Gastroesophageal sphincter (tissue), 4 donors: Measurements from ENCODE around the gene NOSIP. TPM values are rescaled to one million over a fixed set of nuclear protein-coding genes. Genes with fewer than 3 reads are reported as not detected.

ENCODE experiments used
- ATAC-seq: fragments of 150-250 bp; one replicate; pipeline ENCODE4 v1.9.1; 2016; ENCODE audit warnings: mild to moderate bottlenecking, moderate library complexity
- H3K27ac ChIP-seq, 4 donors: fragments of 200-600 bp; sonication (generic) in 3 of 4; 1 replicate in 3 of 4; 2 replicates in 1 of 4; pipeline ENCODE4 v1.5.1; 2016 to 2019
- H3K27me3 ChIP-seq: fragments of 200-600 bp; sonication (generic); one replicate; pipeline ENCODE4 v1.5.1; 2019
- H3K36me3 ChIP-seq, 2 donors: fragments of 200-600 bp; sonication (generic); one replicate each; pipeline ENCODE4 v1.5.1; 2019; ENCODE audit warnings: control low read depth in 1 of 2
- H3K4me1 ChIP-seq, 3 donors: fragments of 200-600 bp; sonication (generic); 1 replicate in 2 of 3; 2 replicates in 1 of 3; pipeline ENCODE4 v1.5.1; 2016 to 2019; ENCODE audit warnings: control low read depth in 2 of 3
- H3K4me3 ChIP-seq, 2 donors: fragments of 200-600 bp; sonication (generic); one replicate each; pipeline ENCODE4 v1.5.1; 2019; ENCODE audit warnings: mild to moderate bottlenecking in 1 of 2, moderate library complexity in 1 of 2
- H3K9me3 ChIP-seq, 3 donors: fragments of 200-600 bp; sonication (generic); one replicate each; pipeline ENCODE4 v1.5.1; 2017 to 2019; ENCODE audit warnings: control low read depth in 2 of 3
- CTCF ChIP-seq, 4 experiments: fragments of 200-600 bp in 2 of 4; fragments of 450-650 bp in 2 of 4; sonication (generic) in 1 of 4; IDR thresholded peaks; one replicate each; pipeline ENCODE4 v1.5.1; 2017 to 2019; ENCODE audit warnings: antibody characterized with exemption in 4 of 4, mild to moderate bottlenecking in 2 of 4, moderate library complexity in 2 of 4
- EP300 ChIP-seq: sonication (generic); formaldehyde crosslinking; IDR thresholded peaks from one replicate; pipeline ENCODE4 v1.6.1; 2017; ENCODE audit warnings: antibody characterized with exemption, mild to moderate bottlenecking
- POLR2A ChIP-seq, 2 donors: fragments of 450-650 bp; IDR thresholded peaks; one replicate each; pipeline ENCODE4 v1.6.1; 2017; ENCODE audit warnings: antibody characterized with exemption in 2 of 2, mild to moderate bottlenecking in 2 of 2, moderate library complexity in 1 of 2
- POLR2AphosphoS5 ChIP-seq: sonication (generic); formaldehyde crosslinking; IDR thresholded peaks from one replicate; pipeline ENCODE4 v1.6.1; 2017; ENCODE audit warnings: antibody characterized with exemption
- WGBS, 2 donors: methylation state at CpG; one replicate each; pipeline ENCODE4 v1.1.5; 2018; ENCODE audit warnings: low coverage in 1 of 2; 5-methylcytosine and 5-hydroxymethylcytosine counted together
- total RNA-seq, 4 donors: library from RNA; depleted of rRNA; stranded (reverse); fragments of >200 nt; gene quantifications; one replicate each; pipeline ENCODE4 v1.1.0, GENCODE V29; 2016

The NOSIP gene
- total RNA-seq, 4 donors from 2014 or later = 45.5 to 59.6 (median 51.8) TPM

DNA sequence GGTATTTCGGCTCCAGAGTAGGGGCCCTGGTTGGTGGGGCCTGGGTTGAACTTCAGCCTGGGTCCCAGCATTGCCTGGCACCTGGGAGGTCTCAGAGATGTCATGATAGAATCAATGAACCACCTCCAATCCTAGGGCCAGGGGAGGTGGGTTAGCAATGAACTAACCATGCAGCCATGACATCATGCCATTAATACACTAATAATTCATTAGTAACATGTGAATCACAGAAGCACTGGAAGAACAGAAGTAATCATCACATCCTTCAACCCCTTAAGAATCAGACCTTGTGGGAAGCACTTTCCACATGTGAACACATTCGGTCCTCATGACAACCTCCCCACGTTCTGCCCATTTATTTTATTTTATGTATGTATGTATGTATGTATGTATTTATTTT, 6.9 kb downstream of the NOSIP start:
- whole genome bisulfite sequencing, 2 donors = 59 to 71% methylated on average over 2 of the region's 3 CpGs

DNA sequence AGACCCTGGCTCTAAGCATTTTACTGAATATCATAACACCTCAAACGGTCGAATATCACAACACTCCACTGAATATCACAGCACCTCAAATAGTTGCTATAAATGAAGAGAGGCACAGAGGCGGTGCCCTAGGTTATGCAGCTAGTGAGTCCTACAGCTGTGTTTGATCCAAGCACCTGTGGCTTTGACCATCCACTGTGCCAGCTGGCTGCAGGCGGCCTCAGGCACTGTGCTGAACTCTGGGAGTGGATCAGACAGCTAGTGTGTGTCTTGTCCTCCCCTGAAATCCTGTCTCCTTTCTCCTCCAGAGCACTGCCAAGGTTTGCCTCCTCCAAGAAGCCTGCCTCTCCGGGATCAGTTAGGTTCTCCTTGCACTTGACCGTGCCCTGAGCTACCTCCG, 7.3 kb downstream of the NOSIP start:
- H3K4me3 ChIP-seq = no peak overlapping the region
- H3K27ac ChIP-seq = no peak overlapping the region
- WGBS, 2 donors = 85 to 100% methylated on average over 2 to 7 of the region's 7 CpGs
- H3K4me1 ChIP-seq = peaks cover 4 to 32% (median 10%) of the 10 kb centered on the region in 3 donors
- no peaks in the 10 kb centered on the region for H3K27me3 ChIP-seq
- H3K9me3 ChIP-seq = no peaks in the 10 kb centered on the region
- no peak for TF ChIP-seq EP300
- no peak for TF ChIP-seq CTCF (IDR thresholded peaks at IDR 0.05)
- TF ChIP-seq POLR2AphosphoS5 = no peak
- TF ChIP-seq POLR2A (IDR thresholded peaks at IDR 0.05) = no peak
- peaks cover 0 to 30% of the 10 kb centered on the region in 2 donors for H3K36me3 ChIP-seq
- no peak for ATAC-seq

More for the DNA sequence above, 6.9 kb downstream of the NOSIP start:
- Histone ChIP-seq H3K9me3 (no peaks in the 10 kb centered on the region), H3K4me1 (peaks cover 4 to 33% (median 10%) of the 10 kb centered on the region in 3 donors), H3K36me3 (peaks cover 0 to 30% of the 10 kb centered on the region in 2 donors), H3K27ac (no peak overlapping the region), H3K27me3 (no peaks in the 10 kb centered on the region), H3K4me3 (no peak overlapping the region)
- no peak for ATAC-seq
- TF ChIP-seq POLR2A (IDR thresholded peaks at IDR 0.05) = no peak
- TF ChIP-seq CTCF (IDR thresholded peaks at IDR 0.05) = no peak
- no peak for TF ChIP-seq POLR2AphosphoS5
- TF ChIP-seq EP300 = no peak

GRCh38 chr19:49570997-49571676, 9.2 kb downstream of the NOSIP start:
- peaks cover 0 to 26% of the 10 kb centered on the region in 2 donors for H3K36me3 ChIP-seq
- 66 to 79% methylated on average over 4 to 5 of the region's 11 CpGs for WGBS, 2 donors
- H3K27ac ChIP-seq = peak overlapping the region in 2 of 4 donors; percentile 39 to 40
- ATAC-seq = no peak
- no peaks in the 10 kb centered on the region for H3K9me3 ChIP-seq
- no peaks in the 10 kb centered on the region for H3K27me3 ChIP-seq
- TF ChIP-seq CTCF (IDR thresholded peaks at IDR 0.05) (peak in 1 of 4 experiments; percentile 8), EP300 (no peak)
- H3K4me3 ChIP-seq = no peak overlapping the region
- peaks cover 4 to 32% (median 10%) of the 10 kb centered on the region in 3 donors for H3K4me1 ChIP-seq

GRCh38 chr19:49570138-49570856, 10.1 kb downstream of the NOSIP start:
- Histone ChIP-seq H3K36me3 (peaks cover 0 to 18% of the 10 kb centered on the region in 2 donors), H3K4me3 (no peak overlapping the region), H3K27ac (peak overlapping the region in 2 of 4 donors; percentile 39 to 40), H3K27me3 (no peaks in the 10 kb centered on the region), H3K9me3 (no peaks in the 10 kb centered on the region), H3K4me1 (peaks cover 4 to 36% (median 11%) of the 10 kb centered on the region in 3 donors)
- ATAC-seq = peak; percentile 71
- WGBS, 2 donors = 15 to 29% methylated on average over 8 to 14 of the region's 14 CpGs
- TF ChIP-seq CTCF (IDR thresholded peaks at IDR 0.05) (peak; percentile 94 to 99 (median 97)), POLR2AphosphoS5 (no peak), EP300 (no peak), POLR2A (IDR thresholded peaks at IDR 0.05) (no peak)
